GM12878 (cell line): ENCODE measurements around the gene NAE1. TPM values are rescaled to one million over a fixed set of nuclear protein-coding genes. Genes with fewer than 3 reads are reported as not detected.

Experiments used
- ATAC-seq: fragments of 200-7000 bp; cut with Tn5 transposase; 3 replicates; pipeline ENCODE4 v1.9.1; 2020; ENCODE audit warnings: mild to moderate bottlenecking, moderate library complexity
- BruUV-seq: library from RNA; stranded (reverse); fragments of 400-500 nt; replicated peaks from 2 replicates; lab custom pipeline; 2021; lab: Mats Ljungman, UMichigan
- CTCF ChIA-PET: fragments of 300-600 bp; sonication (Branson Sonifier 250); formaldehyde crosslinking; extraction: SDS; loops from one replicate; lab custom pipeline; 2021; ENCODE audit warnings: inconsistent platforms; lab: Yijun Ruan, JAX
- POLR2A ChIA-PET: fragments of 350-600 bp; formaldehyde crosslinking; extraction: SDS; loops from one replicate; lab custom pipeline; 2021; ENCODE audit warnings: inconsistent platforms; lab: Charles Lee
- RAD21 ChIA-PET: fragments of 300-600 bp; sonication (Branson Sonifier 250); formaldehyde crosslinking; loops from one replicate; lab custom pipeline; 2023; ENCODE audit warnings: antibody characterized with exemption; ENCODE audit not compliant: unreplicated experiment; lab: Charles Lee
- SMC1A ChIA-PET: fragments of 300-600 bp; sonication (Branson Sonifier 250); formaldehyde crosslinking; loops from one replicate; lab custom pipeline; 2023; ENCODE audit not compliant: unreplicated experiment, uncharacterized antibody; lab: Charles Lee
- DNase-seq: peaks from one replicate; pipeline ENCODE4 v3.0.0-alpha.2; 2011; ENCODE audit warnings: low read depth, low spot score
- FAIRE-seq: peaks from 3 replicates; lab custom pipeline; 2011; peaks lifted over from hg19 to GRCh38; lab: Jason Lieb, UNC
- H2AFZ ChIP-seq: 2 replicates; pipeline ENCODE4 v1.6.0; 2011; ENCODE audit warnings: low read depth, low read length, control low read depth; ENCODE audit not compliant: control insufficient read depth
- H3K27ac ChIP-seq: 2 replicates; pipeline ENCODE4 v1.5.1; 2011; ENCODE audit warnings: control low read depth; ENCODE audit not compliant: control insufficient read depth, insufficient read depth
- H3K27me3 ChIP-seq, 2 experiments: replicated peaks in 1 of 2; 2 replicates each; pipeline versions ENCODE4 v1.6.0 to v1.6.1; 2011; ENCODE audit warnings: low read length in 1 of 2; ENCODE audit not compliant: control insufficient read depth in 2 of 2, insufficient read depth in 2 of 2
- H3K36me3 ChIP-seq, 2 experiments: 2 replicates each; pipeline ENCODE4 v1.5.1; 2011; ENCODE audit warnings: low read length in 1 of 2; ENCODE audit not compliant: control insufficient read depth in 2 of 2, insufficient read depth in 2 of 2
- H3K4me1 ChIP-seq: 2 replicates; pipeline ENCODE4 v1.6.1; 2011; ENCODE audit warnings: mild to moderate bottlenecking, low read length, moderate library complexity, mixed read lengths; ENCODE audit not compliant: control insufficient read depth, insufficient read depth
- H3K4me2 ChIP-seq: 2 replicates; pipeline ENCODE4 v1.6.0; 2011; ENCODE audit warnings: control low read depth; ENCODE audit not compliant: control insufficient read depth, insufficient read depth
- H3K4me3 ChIP-seq: fragments of 200-600 bp; sonication (generic); 2 replicates; pipeline ENCODE4 v1.5.1; 2016
- H3K79me2 ChIP-seq: 2 replicates; pipeline ENCODE4 v1.6.0; 2011; ENCODE audit warnings: low read length; ENCODE audit not compliant: control insufficient read depth, insufficient read depth
- H3K9ac ChIP-seq: 2 replicates; pipeline ENCODE4 v1.8.0; 2011; ENCODE audit warnings: low read length, control low read depth, mixed read lengths; ENCODE audit not compliant: control insufficient read depth, insufficient read depth
- H3K9me3 ChIP-seq: replicated peaks from 3 replicates; pipeline ENCODE4 v1.5.1; 2011; ENCODE audit warnings: mild to moderate bottlenecking, low read length; ENCODE audit not compliant: control insufficient read depth, insufficient read depth
- H4K20me1 ChIP-seq: 2 replicates; pipeline ENCODE4 v1.6.0; 2011; ENCODE audit not compliant: control insufficient read depth, insufficient read depth
- CHD4 ChIP-seq: fragments of 200-600 bp; sonication (generic); IDR thresholded peaks from 2 replicates; pipeline ENCODE4 v1.6.1; 2016; ENCODE audit warnings: mild to moderate bottlenecking
- DPF2 ChIP-seq: fragments of 450-650 bp; IDR thresholded peaks from 2 replicates; pipeline ENCODE4 v1.6.1; 2017; ENCODE audit warnings: mild to moderate bottlenecking
- HDGF ChIP-seq: fragments of 450-650 bp; IDR thresholded peaks from 2 replicates; pipeline ENCODE4 v1.6.1; 2016; ENCODE audit warnings: antibody characterized with exemption
- IRF5 ChIP-seq: fragments of 450-650 bp; IDR thresholded peaks from 2 replicates; pipeline ENCODE4 v1.6.1; 2017; ENCODE audit warnings: borderline replicate concordance
- KAT2A ChIP-seq: conservative IDR thresholded peaks from 2 replicates; pipeline ENCODE4 v1.6.1; 2011; ENCODE audit warnings: low read depth, low read length; ENCODE audit not compliant: control insufficient read depth
- KDM1A ChIP-seq: fragments of 200-600 bp; sonication (generic); IDR thresholded peaks from 2 replicates; pipeline ENCODE4 v1.6.1; 2016; ENCODE audit warnings: borderline replicate concordance
- NFYB ChIP-seq: IDR thresholded peaks from 2 replicates; pipeline ENCODE4 v1.6.1; 2011; ENCODE audit warnings: low read depth, mild to moderate bottlenecking, low read length, improper control_type of control experiment, moderate library complexity; ENCODE audit not compliant: insufficient read depth
- SMC3 ChIP-seq: IDR thresholded peaks from 2 replicates; pipeline ENCODE4 v1.6.1; 2011; ENCODE audit warnings: low read length, improper control_type of control experiment, borderline replicate concordance
- SPI1 ChIP-seq: IDR thresholded peaks from 2 replicates; pipeline ENCODE4 v1.6.1; 2011; ENCODE audit warnings: low read depth, mild to moderate bottlenecking, low read length, moderate library complexity, borderline replicate concordance; ENCODE audit not compliant: insufficient read depth
- TCF12 ChIP-seq: IDR thresholded peaks from 2 replicates; pipeline ENCODE4 v1.6.1; 2011; ENCODE audit warnings: low read depth, mild to moderate bottlenecking, low read length
- WRNIP1 ChIP-seq: IDR thresholded peaks from 2 replicates; pipeline ENCODE4 v1.6.1; 2011; ENCODE audit warnings: low read depth, low read length, improper control_type of control experiment, borderline replicate concordance
- WGBS: methylation state at CpG from one replicate; pipeline ENCODE4 v1.1.6; 2016; ENCODE audit warnings: low lambda C conversion rate; ENCODE audit not compliant: insufficient replicate concordance, insufficient coverage; ENCODE audit errors: missing lambda C conversion rate; 5-methylcytosine and 5-hydroxymethylcytosine counted together
- in situ Hi-C: fragments of 300-500 bp; cut with MboI; formaldehyde crosslinking; loops from 9 replicates; pipeline ENCODE4 v1.14.3; 2018; ENCODE audit warnings: mixed read lengths
- intact Hi-C: fragments of 100-400 bp; cut with micrococcal nuclease; formaldehyde crosslinking; loops from one replicate; pipeline ENCODE4 v1.14.2; 2022; ENCODE audit not compliant: unreplicated experiment
- polyA plus RNA-seq, 11 experiments: library from polyadenylated mRNA; depleted of rRNA in 4 of 11; unstranded in 6 of 11; stranded (reverse) in 5 of 11; fragments of >200 nt; fragmentation: Nextera tagmentation in 4 of 11; fragmentation: Illumina TruSeq in 1 of 11; extraction: Ambion mirVana in 4 of 11; extraction: Trizol in 1 of 11; gene quantifications; 1 replicate in 1 of 11; 2 replicates in 10 of 11; pipeline versions ENCODE4 v1.2.1 to v1.2.3, GENCODE V29; 2011 to 2016; ENCODE audit warnings: inconsistent platforms in 2 of 11, missing spikeins in 2 of 11, low read depth in 1 of 11
- total RNA-seq, 4 experiments: library from RNA; depleted of rRNA in 3 of 4; stranded (reverse); fragments of >200 nt in 3 of 4; fragmentation: Illumina TruSeq in 1 of 4; extraction: Trizol in 1 of 4; gene quantifications; 2 replicates each; pipeline versions ENCODE4 v1.2.1 to v1.2.3, GENCODE V29; 2013 to 2021
- TF ChIP-seq, protein P1 (sequence below): fragments of 450-650 bp; IDR thresholded peaks from 2 replicates; pipeline ENCODE4 v1.6.1; 2018; ENCODE audit warnings: borderline replicate concordance, mild to moderate bottlenecking; ENCODE audit not compliant: partially characterized antibody

Gene NAE1
- total and polyA plus RNA-seq, 10 of the 15 experiments (the other 5 are each of a cell fraction or from before 2014, with no cell fraction given) = 58.7 to 106 (median 78.7) TPM

DNA sequence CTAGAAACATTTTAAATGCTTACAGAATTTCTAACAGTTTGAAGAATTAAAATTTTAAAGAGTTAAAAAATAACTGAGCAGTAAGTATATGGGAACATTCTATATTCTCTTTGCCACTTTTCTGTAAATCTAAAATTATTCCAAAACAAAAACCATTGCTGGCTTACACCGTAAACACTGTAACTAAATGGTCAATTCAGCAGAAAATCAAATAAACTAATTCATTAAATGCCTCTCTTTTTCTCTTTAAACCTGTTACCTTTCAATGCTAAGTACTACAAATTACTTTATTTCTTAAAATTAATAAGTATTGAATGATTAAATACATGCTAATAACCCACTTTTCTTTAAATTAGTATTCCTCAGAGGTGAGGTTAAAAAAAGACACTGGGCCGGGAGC is 43.3 kb downstream of the NAE1 start (continued):
- TF ChIP-seq TCF12 (no peak), DPF2 (no peak), NFYB (no peak)

DNA sequence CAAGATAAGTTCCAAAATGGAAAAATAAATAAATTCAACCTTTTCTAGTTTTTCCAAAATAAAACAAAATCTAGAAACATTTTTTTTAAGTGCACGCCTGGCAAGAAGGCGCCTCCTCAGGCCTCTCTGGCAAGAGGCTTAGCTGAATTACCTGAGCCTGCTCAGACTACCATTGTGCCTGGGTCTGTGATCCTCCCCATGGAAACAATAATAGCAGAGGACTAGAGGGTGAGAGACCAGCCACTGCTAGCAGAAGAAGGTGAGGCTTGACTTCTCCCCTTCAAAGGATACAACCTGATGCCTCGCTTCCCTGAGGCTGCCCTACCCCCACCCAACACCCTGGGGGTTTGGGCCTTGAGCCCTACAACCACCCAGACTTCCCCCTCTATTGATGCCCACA is 44.2 kb downstream of the NAE1 start:
- 83% methylated on average over 3 of the region's 3 CpGs for WGBS
- H3K79me2 ChIP-seq = no peaks in the 10 kb centered on the region

More for the DNA sequence above, 44.2 kb downstream of the NAE1 start:
- POLR2A ChIA-PET = no interaction called here
- no peak for TF ChIP-seq SPI1
- no peak for TF ChIP-seq WRNIP1
- TF ChIP-seq KAT2A = no peak
- TF ChIP-seq HDGF = no peak
- no peak for TF ChIP-seq CHD4
- TF ChIP-seq IRF5 = no peak
- no peak for TF ChIP-seq KDM1A
- no peak for TF ChIP-seq SMC3
- TF ChIP-seq, protein P1, sequence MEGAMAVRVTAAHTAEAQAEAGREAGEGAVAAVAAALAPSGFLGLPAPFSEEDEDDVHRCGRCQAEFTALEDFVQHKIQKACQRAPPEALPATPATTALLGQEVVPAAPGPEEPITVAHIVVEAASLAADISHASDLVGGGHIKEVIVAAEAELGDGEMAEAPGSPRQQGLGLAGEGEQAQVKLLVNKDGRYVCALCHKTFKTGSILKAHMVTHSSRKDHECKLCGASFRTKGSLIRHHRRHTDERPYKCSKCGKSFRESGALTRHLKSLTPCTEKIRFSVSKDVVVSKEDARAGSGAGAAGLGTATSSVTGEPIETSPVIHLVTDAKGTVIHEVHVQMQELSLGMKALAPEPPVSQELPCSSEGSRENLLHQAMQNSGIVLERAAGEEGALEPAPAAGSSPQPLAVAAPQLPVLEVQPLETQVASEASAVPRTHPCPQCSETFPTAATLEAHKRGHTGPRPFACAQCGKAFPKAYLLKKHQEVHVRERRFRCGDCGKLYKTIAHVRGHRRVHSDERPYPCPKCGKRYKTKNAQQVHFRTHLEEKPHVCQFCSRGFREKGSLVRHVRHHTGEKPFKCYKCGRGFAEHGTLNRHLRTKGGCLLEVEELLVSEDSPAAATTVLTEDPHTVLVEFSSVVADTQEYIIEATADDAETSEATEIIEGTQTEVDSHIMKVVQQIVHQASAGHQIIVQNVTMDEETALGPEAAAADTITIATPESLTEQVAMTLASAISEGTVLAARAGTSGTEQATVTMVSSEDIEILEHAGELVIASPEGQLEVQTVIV = no peak
- SMC1A ChIA-PET = no interaction called here
- no peak for ATAC-seq
- Histone ChIP-seq H3K4me1 (no peaks in the 10 kb centered on the region), H4K20me1 (no peaks in the 10 kb centered on the region), H3K27ac (no peak overlapping the region), H3K9ac (no peak overlapping the region), H3K4me2 (no peak overlapping the region), H3K9me3 (no peaks in the 10 kb centered on the region), H3K36me3 (no peaks in the 10 kb centered on the region), H3K4me3 (no peak overlapping the region), H3K27me3 (no peaks in the 10 kb centered on the region), H2AFZ (no peak overlapping the region)
- BruUV-seq = no TSS peak
- no peak for DNase-seq
- CTCF ChIA-PET = no interaction called here
- no peak for FAIRE-seq
- intact Hi-C loops (no loop called here), in situ Hi-C loops (no loop called here)
- RAD21 ChIA-PET = no interaction called here
